ENCODE data around the gene CATSPERE.

DNA sequence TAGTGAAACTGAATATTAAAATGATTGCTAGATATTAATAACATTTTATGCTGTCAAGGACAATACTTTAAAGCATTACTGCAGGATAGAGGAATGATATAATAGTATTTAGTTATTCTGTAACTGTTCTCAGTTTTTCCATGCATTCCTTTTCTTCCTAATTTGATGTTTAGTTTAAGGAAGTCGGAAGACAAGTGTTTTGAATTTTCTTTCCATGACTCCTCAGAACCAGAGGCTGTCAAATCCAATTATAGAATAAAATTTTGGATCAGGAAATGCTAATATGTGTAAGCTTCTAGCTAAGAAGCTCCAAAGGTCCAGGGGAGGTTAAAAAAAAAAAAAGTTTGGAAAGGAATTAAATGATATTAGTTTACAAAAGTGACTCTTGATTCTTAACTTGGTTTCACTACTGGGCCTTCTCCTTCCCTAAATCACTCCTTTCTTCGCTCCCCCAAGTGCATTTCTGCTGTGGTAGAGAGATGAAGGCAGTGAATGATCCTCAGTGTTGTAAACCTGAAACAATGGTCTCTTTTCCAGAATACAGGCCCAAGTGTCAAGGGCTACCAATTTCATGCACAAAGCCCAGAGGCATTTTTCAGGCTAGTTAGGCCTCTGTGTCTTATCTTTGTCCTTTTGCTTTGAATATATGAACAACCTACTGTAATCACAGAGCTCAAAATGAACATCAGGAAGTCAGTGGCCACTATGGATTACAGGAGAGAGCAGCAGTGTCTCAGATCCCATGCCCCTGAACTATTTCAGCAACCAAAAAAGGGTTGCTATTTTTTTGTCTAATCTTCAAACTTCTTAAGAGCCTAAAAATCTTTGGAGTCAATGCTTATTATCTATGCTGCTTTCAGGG is 15.5 kb upstream of the CATSPERE start:
- no peak for TF ChIP-seq CTCF (conservative IDR thresholded peaks at IDR 0.05; ENCODE audit: low read length)
- TF ChIP-seq EZH2phosphoT487 (IDR thresholded peaks at IDR 0.05; ENCODE audit: borderline replicate concordance) = no peak

Data from Loucy (cell line).